Neural progenitor cell (in vitro differentiated cells): ENCODE measurements around the gene PIAS3. TPM values are rescaled to one million over a fixed set of nuclear protein-coding genes. Genes with fewer than 3 reads are reported as not detected.

Experiments
- DNase-seq: peaks from one replicate; pipeline ENCODE4 v3.0.0-alpha.2; 2016; ENCODE audit warnings: low spot score
- H2AFZ ChIP-seq: fragments of 200-600 bp; sonication (generic); replicated peaks from 2 replicates; pipeline ENCODE4 v1.6.1; 2016; ENCODE audit warnings: antibody characterized with exemption
- H3F3A ChIP-seq: fragments of 200-600 bp; sonication (generic); 2 replicates; pipeline ENCODE4 v1.6.1; 2016; ENCODE audit warnings: antibody characterized with exemption, low read depth
- H3K27ac ChIP-seq: fragments of 200-600 bp; sonication (generic); 2 replicates; pipeline ENCODE4 v1.5.1; 2016; ENCODE audit warnings: mild to moderate bottlenecking
- H3K27me3 ChIP-seq: fragments of 200-600 bp; sonication (generic); 2 replicates; pipeline ENCODE4 v1.6.1; 2016; ENCODE audit warnings: mild to moderate bottlenecking, moderate library complexity
- H3K36me3 ChIP-seq: fragments of 200-600 bp; sonication (generic); 2 replicates; pipeline ENCODE4 v1.5.1; 2016
- H3K4me1 ChIP-seq: fragments of 200-600 bp; sonication (generic); 2 replicates; pipeline ENCODE4 v1.6.1; 2016; ENCODE audit warnings: mixed run types
- H3K4me2 ChIP-seq: fragments of 200-600 bp; sonication (generic); 2 replicates; pipeline ENCODE4 v1.6.1; 2016
- H3K4me3 ChIP-seq: fragments of 200-600 bp; sonication (generic); 2 replicates; pipeline ENCODE4 v1.5.1; 2016
- H3K79me2 ChIP-seq: fragments of 200-600 bp; sonication (generic); 2 replicates; pipeline ENCODE4 v1.6.1; 2016; ENCODE audit warnings: low read depth
- H3K9ac ChIP-seq: fragments of 200-600 bp; sonication (generic); 2 replicates; pipeline ENCODE4 v1.6.1; 2016
- H3K9me3 ChIP-seq: fragments of 200-600 bp; sonication (generic); 2 replicates; pipeline ENCODE4 v1.5.1; 2016; ENCODE audit warnings: low read depth
- H4K20me1 ChIP-seq: fragments of 200-600 bp; sonication (generic); 2 replicates; pipeline ENCODE4 v1.6.1; 2016; ENCODE audit warnings: low read depth
- H3K27ac Mint-ChIP-seq: 3 replicates; pipeline ENCODE4 v1.8.0; 2021; ENCODE audit warnings: mixed read lengths
- H3K27me3 Mint-ChIP-seq: 2 replicates; pipeline ENCODE4 v1.8.0; 2022; ENCODE audit warnings: low read depth, mild to moderate bottlenecking, inconsistent platforms, moderate library complexity, mixed read lengths; ENCODE audit not compliant: insufficient read depth
- H3K36me3 Mint-ChIP-seq: 3 replicates; pipeline ENCODE4 v1.8.0; 2021; ENCODE audit warnings: mixed read lengths
- H3K4me1 Mint-ChIP-seq: 3 replicates; pipeline ENCODE4 v1.8.0; 2021; ENCODE audit warnings: mixed read lengths
- H3K4me3 Mint-ChIP-seq: 3 replicates; pipeline ENCODE4 v1.8.0; 2021; ENCODE audit warnings: mild to moderate bottlenecking, moderate library complexity, mixed read lengths
- H3K9me3 Mint-ChIP-seq: 3 replicates; pipeline ENCODE4 v1.8.0; 2020; ENCODE audit warnings: mixed read lengths
- EZH2 ChIP-seq: fragments of 200-600 bp; sonication (generic); IDR thresholded peaks from 2 replicates; pipeline ENCODE4 v1.6.1; 2017; ENCODE audit warnings: antibody characterized with exemption, mild to moderate bottlenecking, moderate library complexity
- EZH2phosphoT487 ChIP-seq: fragments of 200-600 bp; sonication (generic); IDR thresholded peaks from 2 replicates; pipeline ENCODE4 v1.6.1; 2017; ENCODE audit warnings: antibody characterized with exemption
- total RNA-seq: library from RNA; depleted of rRNA; stranded (reverse); fragments of >200 nt; gene quantifications from 2 replicates; pipeline ENCODE4 v1.2.3, GENCODE V29; 2015; ENCODE audit warnings: low replicate concordance
- TF ChIP-seq, protein P1 (sequence below): fragments of 200-600 bp; sonication (generic); IDR thresholded peaks from 2 replicates; pipeline ENCODE4 v1.5.1; 2017; ENCODE audit warnings: antibody characterized with exemption, mild to moderate bottlenecking

PIAS3 gene
- total RNA-seq, 1 donor from 2014 or later, result 15.7 TPM

DNA sequence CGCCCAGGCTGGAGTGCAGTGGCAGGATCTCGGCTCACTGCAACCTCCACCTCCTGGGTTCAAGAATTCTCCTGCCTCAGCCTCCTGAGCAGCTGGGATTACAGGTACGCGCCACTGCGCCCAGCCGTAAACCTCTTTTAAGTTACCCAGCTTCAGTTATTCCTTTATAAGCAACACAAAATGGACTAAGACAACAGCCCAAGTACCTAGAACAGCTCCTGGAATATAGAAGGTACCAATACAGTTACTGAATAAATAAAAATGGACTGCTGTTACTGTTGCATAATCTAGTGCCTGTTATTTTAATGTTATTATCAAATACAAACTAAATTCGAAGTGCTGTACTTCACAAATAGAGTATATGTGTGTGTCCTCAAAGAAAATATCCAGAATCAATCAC lies 52.0 kb downstream of the PIAS3 start:
- Histone ChIP-seq H3K36me3 (no peaks in the 10 kb centered on the region), H4K20me1 (peaks cover 27% of the 10 kb centered on the region), H3K4me1 (peaks cover 25% of the 10 kb centered on the region), H3K9me3 (no peaks in the 10 kb centered on the region), H3K27me3 (no peaks in the 10 kb centered on the region), H3K4me3 (no peak overlapping the region), H3K9ac (no peak overlapping the region), H3F3A (peaks cover 9% of the 10 kb centered on the region), H3K79me2 (peaks cover 72% of the 10 kb centered on the region), H2AFZ (no peak overlapping the region), H3K4me2 (no peak overlapping the region), H3K27ac (no peak overlapping the region)
- no peaks in the 10 kb centered on the region for H3K36me3 Mint-ChIP-seq
- H3K9me3 Mint-ChIP-seq, result no peaks in the 10 kb centered on the region
- peaks cover 20% of the 10 kb centered on the region for H3K4me1 Mint-ChIP-seq
- H3K27me3 Mint-ChIP-seq, result no peaks in the 10 kb centered on the region
- H3K4me3 Mint-ChIP-seq, result no peak overlapping the region
- H3K27ac Mint-ChIP-seq, result no peak overlapping the region
- DNase-seq, result no peak
- TF ChIP-seq, protein P1, sequence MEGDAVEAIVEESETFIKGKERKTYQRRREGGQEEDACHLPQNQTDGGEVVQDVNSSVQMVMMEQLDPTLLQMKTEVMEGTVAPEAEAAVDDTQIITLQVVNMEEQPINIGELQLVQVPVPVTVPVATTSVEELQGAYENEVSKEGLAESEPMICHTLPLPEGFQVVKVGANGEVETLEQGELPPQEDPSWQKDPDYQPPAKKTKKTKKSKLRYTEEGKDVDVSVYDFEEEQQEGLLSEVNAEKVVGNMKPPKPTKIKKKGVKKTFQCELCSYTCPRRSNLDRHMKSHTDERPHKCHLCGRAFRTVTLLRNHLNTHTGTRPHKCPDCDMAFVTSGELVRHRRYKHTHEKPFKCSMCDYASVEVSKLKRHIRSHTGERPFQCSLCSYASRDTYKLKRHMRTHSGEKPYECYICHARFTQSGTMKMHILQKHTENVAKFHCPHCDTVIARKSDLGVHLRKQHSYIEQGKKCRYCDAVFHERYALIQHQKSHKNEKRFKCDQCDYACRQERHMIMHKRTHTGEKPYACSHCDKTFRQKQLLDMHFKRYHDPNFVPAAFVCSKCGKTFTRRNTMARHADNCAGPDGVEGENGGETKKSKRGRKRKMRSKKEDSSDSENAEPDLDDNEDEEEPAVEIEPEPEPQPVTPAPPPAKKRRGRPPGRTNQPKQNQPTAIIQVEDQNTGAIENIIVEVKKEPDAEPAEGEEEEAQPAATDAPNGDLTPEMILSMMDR, result no peak
- TF ChIP-seq EZH2phosphoT487 (no peak), EZH2 (no peak)

DNA sequence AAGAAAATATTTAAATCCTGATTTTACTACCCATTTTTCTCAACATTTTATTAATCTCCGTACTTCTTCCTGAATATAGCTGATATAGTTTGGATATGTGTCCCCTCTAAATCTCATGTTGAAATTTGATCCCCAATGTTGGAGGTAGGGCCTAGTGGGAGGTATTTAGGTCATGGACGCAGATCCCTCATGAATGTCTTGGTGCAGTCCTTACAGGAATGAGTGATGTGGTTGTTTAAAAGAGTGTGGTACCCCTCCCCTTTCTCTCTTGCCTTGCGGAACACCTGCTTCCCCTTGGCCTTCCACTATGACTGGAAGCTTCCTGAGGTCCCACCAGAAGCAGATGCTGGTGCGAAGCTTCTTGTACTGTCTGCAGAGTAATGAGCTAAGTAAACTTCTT lies 52.5 kb downstream of the PIAS3 start:
- no peaks in the 10 kb centered on the region for H3K27me3 Mint-ChIP-seq
- H3K9ac ChIP-seq, result no peak overlapping the region
- H3K4me1 ChIP-seq, result peaks cover 25% of the 10 kb centered on the region
- peaks cover 9% of the 10 kb centered on the region for H3F3A ChIP-seq
- H3K36me3 Mint-ChIP-seq, result no peaks in the 10 kb centered on the region
- peaks cover 27% of the 10 kb centered on the region for H4K20me1 ChIP-seq
- H3K4me3 Mint-ChIP-seq, result no peak overlapping the region
- no peak for TF ChIP-seq EZH2
- TF ChIP-seq, protein P1, result no peak
- no peak for TF ChIP-seq EZH2phosphoT487
- H3K79me2 ChIP-seq, result peaks cover 76% of the 10 kb centered on the region
- no peak for DNase-seq
- H3K27me3 ChIP-seq, result no peaks in the 10 kb centered on the region
- no peak overlapping the region for H3K27ac Mint-ChIP-seq
- H3K36me3 ChIP-seq, result no peaks in the 10 kb centered on the region
- no peak overlapping the region for H3K27ac ChIP-seq
- no peak overlapping the region for H3K4me2 ChIP-seq
- H2AFZ ChIP-seq, result no peak overlapping the region
- no peak overlapping the region for H3K4me3 ChIP-seq
- H3K4me1 Mint-ChIP-seq, result peaks cover 20% of the 10 kb centered on the region
- no peaks in the 10 kb centered on the region for H3K9me3 ChIP-seq
- no peaks in the 10 kb centered on the region for H3K9me3 Mint-ChIP-seq

DNA sequence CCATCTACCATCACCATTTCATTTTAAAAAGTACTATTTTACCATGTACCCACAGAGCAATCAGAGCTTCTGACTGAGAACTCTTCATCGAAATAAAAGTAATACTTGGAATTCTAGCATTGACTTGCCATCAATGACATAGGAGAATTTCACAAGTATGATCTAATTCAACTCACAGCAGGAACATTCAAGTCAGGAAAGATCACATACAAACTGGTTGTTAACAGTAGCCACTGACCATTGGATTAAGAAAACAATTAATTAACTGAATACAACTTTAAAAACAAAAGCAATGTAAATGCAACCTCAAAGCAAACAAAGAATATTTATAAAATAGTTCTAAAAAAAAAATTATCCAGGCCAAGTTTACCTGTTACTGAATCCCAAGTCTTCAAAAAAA lies 53.8 kb downstream of the PIAS3 start:
- H3K4me3 Mint-ChIP-seq, result no peak overlapping the region
- Histone ChIP-seq H3K4me1 (peaks cover 25% of the 10 kb centered on the region), H4K20me1 (peaks cover 27% of the 10 kb centered on the region), H3F3A (peaks cover 9% of the 10 kb centered on the region), H3K9me3 (no peaks in the 10 kb centered on the region), H3K36me3 (no peaks in the 10 kb centered on the region), H3K4me2 (no peak overlapping the region), H3K27ac (no peak overlapping the region), H3K9ac (no peak overlapping the region), H3K27me3 (no peaks in the 10 kb centered on the region), H3K79me2 (peaks cover 90% of the 10 kb centered on the region), H2AFZ (no peak overlapping the region), H3K4me3 (no peak overlapping the region)
- no peak for DNase-seq
- H3K27me3 Mint-ChIP-seq, result no peaks in the 10 kb centered on the region
- no peaks in the 10 kb centered on the region for H3K9me3 Mint-ChIP-seq
- TF ChIP-seq EZH2phosphoT487 (no peak), EZH2 (no peak)
- TF ChIP-seq, protein P1, result no peak
- no peaks in the 10 kb centered on the region for H3K36me3 Mint-ChIP-seq
- no peak overlapping the region for H3K27ac Mint-ChIP-seq
- H3K4me1 Mint-ChIP-seq, result peaks cover 20% of the 10 kb centered on the region
